GM18499 (cell line): ENCODE data around the gene NIT2.

Experiments
- ATAC-seq: cut with Tn5 transposase; IDR thresholded peaks from one replicate; pipeline ENCODE4 v1.9.1; 2021; ENCODE audit warnings: moderate number of reproducible peaks; ENCODE audit not compliant: insufficient read depth, unreplicated experiment

NIT2 gene

GRCh38 chr3:100386437-100387074, 52.0 kb downstream of the NIT2 start:
- no peak for ATAC-seq

GRCh38 chr3:100389025-100389424, 54.5 kb downstream of the NIT2 start:
- ATAC-seq, result no peak

- ATAC-seq, result no peak
Measured at GRCh38 chr3:100395679-100396431, 61.3 kb downstream of the NIT2 start.

- ATAC-seq, result no peak
Measured at GRCh38 chr3:100396967-100397366, 62.4 kb downstream of the NIT2 start.

- no peak for ATAC-seq
Measured at GRCh38 chr3:100399341-100400071, 64.9 kb downstream of the NIT2 start.

- ATAC-seq, result no peak
Measured at GRCh38 chr3:100400419-100400779, 65.8 kb downstream of the NIT2 start.

GRCh38 chr3:100400780-100401673, 66.5 kb downstream of the NIT2 start, which contains the start of the genes LNP1 and TOMM70:
Gene LNP1, plus strand, starts transcription at chr3:100401539. Its CDS starts 28,191 bp downstream, at chr3:100429730.
Gene TOMM70, minus strand, starts transcription at chr3:100401089. Its CDS starts 140 bp downstream, at chr3:100400949.
- ATAC-seq, result peak; percentile 76

GRCh38 chr3:100401674-100402041, 67.1 kb downstream of the NIT2 start:
- ATAC-seq, result peak; percentile 1

- ATAC-seq, result no peak
Measured at GRCh38 chr3:100402256-100402655, 67.7 kb downstream of the NIT2 start.

GRCh38 chr3:100402891-100403290, 68.3 kb downstream of the NIT2 start:
- ATAC-seq, result no peak

- ATAC-seq, result no peak
Measured at GRCh38 chr3:100403362-100404249, 69.0 kb downstream of the NIT2 start.

GRCh38 chr3:100404250-100404548, 69.6 kb downstream of the NIT2 start:
- ATAC-seq, result no peak

- no peak for ATAC-seq
Measured at GRCh38 chr3:100407164-100407563, 72.6 kb downstream of the NIT2 start.

GRCh38 chr3:100407977-100408532, 73.5 kb downstream of the NIT2 start:
- no peak for ATAC-seq
